ENCODE results near the gene TOM1L1. TPM values are rescaled to one million over a fixed set of nuclear protein-coding genes. Genes with fewer than 3 reads are reported as not detected.

TOM1L1 gene
- total and polyA plus RNA-seq, 2 donors (not counting 1 experiment from before 2014, with no cell fraction given) = 34.5 to 34.7 TPM

DNA sequence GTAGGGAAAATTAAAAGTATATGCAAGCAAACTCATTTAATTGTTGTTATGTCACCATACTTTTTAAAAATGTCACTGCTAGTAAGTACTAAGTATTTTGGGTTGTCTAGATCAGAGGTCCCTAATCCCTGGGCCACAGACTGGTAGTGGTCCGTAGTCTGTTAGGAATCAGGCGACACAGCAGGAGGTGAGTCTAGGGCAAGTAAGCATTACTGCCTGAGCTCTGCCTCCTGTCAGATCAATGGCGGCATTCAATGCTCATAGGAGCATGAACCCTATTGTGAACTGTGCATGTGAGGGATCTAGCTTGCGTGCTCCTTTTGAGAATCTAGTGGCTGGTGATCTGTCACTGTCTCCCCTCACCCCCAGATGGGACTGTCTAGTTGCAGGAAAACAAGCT is 89.5 kb downstream of the TOM1L1 start:
- Histone ChIP-seq H3K9ac (ENCODE audit: insufficient read depth, low read length) (no peak overlapping the region), H3K4me3 (replicated peaks in 1 of 4; ENCODE audit: control extremely low read depth in 1 of 4, insufficient read depth in 1 of 4, low read depth in 3 of 4, low read length in 4 of 4) (no peak overlapping the region), H3K27ac (ENCODE audit: insufficient read depth, low read length) (no peak overlapping the region), H3K9me3 (ENCODE audit: control insufficient read depth, insufficient read depth, low read depth, low read length) (no peaks in the 10 kb centered on the region), H3K4me2 (ENCODE audit: extremely low read depth, insufficient read depth, low read length) (no peak overlapping the region), H2AFZ (ENCODE audit: low read length) (no peak overlapping the region), H3K4me1 (ENCODE audit: control insufficient read depth, extremely low read depth, insufficient read depth, low read length) (no peaks in the 10 kb centered on the region), H3K27me3 (ENCODE audit: control insufficient read depth, insufficient read depth, low read length) (no peaks in the 10 kb centered on the region), H3K36me3 (ENCODE audit: control insufficient read depth, insufficient read depth, low read length) (no peaks in the 10 kb centered on the region), H4K20me1 (ENCODE audit: control insufficient read depth, extremely low read depth, insufficient read depth, low read length) (no peaks in the 10 kb centered on the region), H3K79me2 (ENCODE audit: control insufficient read depth, insufficient read depth, low read length) (no peaks in the 10 kb centered on the region)
- TF ChIP-seq, protein P1, sequence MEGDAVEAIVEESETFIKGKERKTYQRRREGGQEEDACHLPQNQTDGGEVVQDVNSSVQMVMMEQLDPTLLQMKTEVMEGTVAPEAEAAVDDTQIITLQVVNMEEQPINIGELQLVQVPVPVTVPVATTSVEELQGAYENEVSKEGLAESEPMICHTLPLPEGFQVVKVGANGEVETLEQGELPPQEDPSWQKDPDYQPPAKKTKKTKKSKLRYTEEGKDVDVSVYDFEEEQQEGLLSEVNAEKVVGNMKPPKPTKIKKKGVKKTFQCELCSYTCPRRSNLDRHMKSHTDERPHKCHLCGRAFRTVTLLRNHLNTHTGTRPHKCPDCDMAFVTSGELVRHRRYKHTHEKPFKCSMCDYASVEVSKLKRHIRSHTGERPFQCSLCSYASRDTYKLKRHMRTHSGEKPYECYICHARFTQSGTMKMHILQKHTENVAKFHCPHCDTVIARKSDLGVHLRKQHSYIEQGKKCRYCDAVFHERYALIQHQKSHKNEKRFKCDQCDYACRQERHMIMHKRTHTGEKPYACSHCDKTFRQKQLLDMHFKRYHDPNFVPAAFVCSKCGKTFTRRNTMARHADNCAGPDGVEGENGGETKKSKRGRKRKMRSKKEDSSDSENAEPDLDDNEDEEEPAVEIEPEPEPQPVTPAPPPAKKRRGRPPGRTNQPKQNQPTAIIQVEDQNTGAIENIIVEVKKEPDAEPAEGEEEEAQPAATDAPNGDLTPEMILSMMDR (conservative IDR thresholded peaks at IDR 0.05 in 1 of 2, IDR thresholded peaks at IDR 0.05 in 1 of 2; ENCODE audit: low read depth in 1 of 2, low read length in 2 of 2) = no peak
- TF ChIP-seq EZH2 (IDR thresholded peaks at IDR 0.05; ENCODE audit: low read length, missing control alignments) = no peak
- DNase-seq (ENCODE audit: low read depth in 2 of 2) = no peak

DNA sequence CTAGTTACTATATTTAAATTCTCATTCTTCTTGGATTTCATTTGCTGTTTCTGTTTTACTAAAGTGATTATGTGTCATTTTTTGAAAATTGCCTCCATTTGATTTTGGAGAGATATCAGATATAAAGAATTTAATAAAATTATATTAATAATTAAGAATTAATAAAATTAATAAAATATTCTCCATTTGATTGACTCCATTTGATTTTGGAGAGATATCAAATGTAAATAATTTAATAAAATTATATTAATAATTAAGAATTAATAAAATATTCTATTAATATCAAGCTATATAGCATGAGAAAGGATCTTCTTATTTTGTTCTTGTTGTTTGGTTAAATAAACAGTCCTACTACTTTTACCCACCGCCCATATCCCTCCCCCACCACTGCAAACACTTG is 90.9 kb downstream of the TOM1L1 start:
- no peak overlapping the region for H2AFZ ChIP-seq (ENCODE audit: low read length)
- no peak overlapping the region for H3K9ac ChIP-seq (ENCODE audit: insufficient read depth, low read length)
- H3K4me2 ChIP-seq (ENCODE audit: extremely low read depth, insufficient read depth, low read length) = no peak overlapping the region
- H4K20me1 ChIP-seq (ENCODE audit: control insufficient read depth, extremely low read depth, insufficient read depth, low read length) = no peaks in the 10 kb centered on the region
- no peaks in the 10 kb centered on the region for H3K27me3 ChIP-seq (ENCODE audit: control insufficient read depth, insufficient read depth, low read length)
- H3K36me3 ChIP-seq (ENCODE audit: control insufficient read depth, insufficient read depth, low read length) = no peaks in the 10 kb centered on the region
- no peak overlapping the region for H3K4me3 ChIP-seq (replicated peaks in 1 of 4; ENCODE audit: control extremely low read depth in 1 of 4, insufficient read depth in 1 of 4, low read depth in 3 of 4, low read length in 4 of 4)
- no peak overlapping the region for H3K27ac ChIP-seq (ENCODE audit: insufficient read depth, low read length)
- no peaks in the 10 kb centered on the region for H3K9me3 ChIP-seq (ENCODE audit: control insufficient read depth, insufficient read depth, low read depth, low read length)
- H3K4me1 ChIP-seq (ENCODE audit: control insufficient read depth, extremely low read depth, insufficient read depth, low read length) = no peaks in the 10 kb centered on the region
- no peaks in the 10 kb centered on the region for H3K79me2 ChIP-seq (ENCODE audit: control insufficient read depth, insufficient read depth, low read length)
- TF ChIP-seq EZH2 (IDR thresholded peaks at IDR 0.05; ENCODE audit: low read length, missing control alignments) = no peak
- TF ChIP-seq, protein P1 (conservative IDR thresholded peaks at IDR 0.05 in 1 of 2, IDR thresholded peaks at IDR 0.05 in 1 of 2; ENCODE audit: low read depth in 1 of 2, low read length in 2 of 2) = no peak
- no peak for DNase-seq (ENCODE audit: low read depth in 2 of 2)

DNA sequence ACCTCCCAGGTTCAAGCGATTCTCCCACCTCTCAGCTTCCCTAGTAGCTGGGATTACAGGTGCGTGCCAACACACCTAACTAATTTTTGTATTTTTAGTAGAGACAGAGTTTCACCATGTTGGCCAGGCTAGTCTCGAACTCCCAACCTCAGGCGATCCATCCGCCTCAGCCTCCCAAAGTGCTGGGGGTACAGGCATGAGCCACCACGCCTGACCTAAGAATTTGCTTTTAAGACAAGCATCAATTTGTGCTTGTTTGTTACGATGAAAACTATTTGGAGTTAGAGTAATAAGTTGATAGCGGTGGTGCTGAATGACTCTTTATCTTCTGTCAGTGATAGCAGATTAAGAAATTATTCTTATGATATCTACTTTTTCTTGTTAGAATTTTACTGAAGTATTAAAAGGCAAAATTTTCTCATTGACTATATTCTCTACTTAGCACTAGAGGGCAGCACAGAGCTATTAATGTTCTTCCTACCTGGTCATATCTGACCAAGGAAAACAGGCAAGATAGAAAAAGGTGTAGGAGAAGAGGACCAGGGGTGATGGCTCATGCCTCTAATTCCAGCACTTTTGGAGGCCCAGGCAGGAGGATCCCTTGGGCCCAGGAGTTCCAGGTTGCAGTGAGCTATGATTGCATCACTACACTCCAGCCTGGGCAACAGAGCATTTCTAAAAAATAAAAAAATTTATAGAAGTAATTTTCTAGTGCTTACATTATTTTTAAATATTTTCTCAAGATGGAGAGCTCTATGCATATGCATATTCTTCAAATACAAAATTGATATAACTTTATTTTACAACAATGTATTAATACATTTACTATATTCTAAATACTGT is 92.4 kb downstream of the TOM1L1 start:
- H2AFZ ChIP-seq (ENCODE audit: low read length) = no peak overlapping the region
- no peaks in the 10 kb centered on the region for H3K27me3 ChIP-seq (ENCODE audit: control insufficient read depth, insufficient read depth, low read length)
- H3K4me1 ChIP-seq (ENCODE audit: control insufficient read depth, extremely low read depth, insufficient read depth, low read length) = no peaks in the 10 kb centered on the region
- no peak overlapping the region for H3K9ac ChIP-seq (ENCODE audit: insufficient read depth, low read length)
- H3K79me2 ChIP-seq (ENCODE audit: control insufficient read depth, insufficient read depth, low read length) = no peaks in the 10 kb centered on the region
- peak; percentile 35 to 66 for DNase-seq (ENCODE audit: low read depth in 2 of 2)
- no peak for TF ChIP-seq EZH2 (IDR thresholded peaks at IDR 0.05; ENCODE audit: low read length, missing control alignments)
- TF ChIP-seq, protein P1 (conservative IDR thresholded peaks at IDR 0.05 in 1 of 2, IDR thresholded peaks at IDR 0.05 in 1 of 2; ENCODE audit: low read depth in 1 of 2, low read length in 2 of 2) = peak; percentile 53 to 55
- no peak overlapping the region for H3K27ac ChIP-seq (ENCODE audit: insufficient read depth, low read length)
- H4K20me1 ChIP-seq (ENCODE audit: control insufficient read depth, extremely low read depth, insufficient read depth, low read length) = no peaks in the 10 kb centered on the region
- no peaks in the 10 kb centered on the region for H3K36me3 ChIP-seq (ENCODE audit: control insufficient read depth, insufficient read depth, low read length)
- no peaks in the 10 kb centered on the region for H3K9me3 ChIP-seq (ENCODE audit: control insufficient read depth, insufficient read depth, low read depth, low read length)
- H3K4me3 ChIP-seq (replicated peaks in 1 of 4; ENCODE audit: control extremely low read depth in 1 of 4, insufficient read depth in 1 of 4, low read depth in 3 of 4, low read length in 4 of 4) = no peak overlapping the region
- no peak overlapping the region for H3K4me2 ChIP-seq (ENCODE audit: extremely low read depth, insufficient read depth, low read length)
